ENCODE data around the gene UGT1A6.

Gene UGT1A6

DNA sequence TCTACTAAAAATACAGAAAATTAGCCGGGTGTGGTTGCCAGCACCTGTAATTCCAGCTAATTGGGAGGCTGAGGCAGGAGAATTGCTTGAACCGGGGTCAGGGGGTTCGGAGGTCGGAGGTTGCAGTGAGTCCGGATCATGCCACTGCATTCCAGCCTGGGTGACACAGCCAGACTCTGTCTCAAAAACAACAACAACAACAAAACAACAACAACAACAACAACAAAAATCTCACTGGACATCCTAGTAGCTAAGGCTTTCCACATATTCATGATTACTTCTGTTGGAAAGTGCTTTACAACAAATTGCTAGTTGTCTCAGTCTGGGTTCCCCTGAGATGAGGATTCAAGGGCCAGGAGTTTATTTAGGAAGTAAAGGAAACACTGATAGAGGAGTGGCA, 81.2 kb downstream of the UGT1A6 start:
- Histone ChIP-seq H3K4me1 (ENCODE audit: control insufficient read depth, insufficient read depth, low read length) (no peaks in the 10 kb centered on the region), H3K4me2 (ENCODE audit: low read length) (no peak overlapping the region), H3K4me3 (ENCODE audit: low read length) (no peak overlapping the region), H3K36me3 (ENCODE audit: insufficient read depth, low read length) (no peaks in the 10 kb centered on the region), H3K9me3 (replicated peaks; ENCODE audit: low read length) (no peaks in the 10 kb centered on the region), H3K9ac (ENCODE audit: low read depth, low read length) (no peak overlapping the region), H3K27me3 (ENCODE audit: control insufficient read depth, insufficient read depth, low read length) (peaks cover 3% of the 10 kb centered on the region)

DNA sequence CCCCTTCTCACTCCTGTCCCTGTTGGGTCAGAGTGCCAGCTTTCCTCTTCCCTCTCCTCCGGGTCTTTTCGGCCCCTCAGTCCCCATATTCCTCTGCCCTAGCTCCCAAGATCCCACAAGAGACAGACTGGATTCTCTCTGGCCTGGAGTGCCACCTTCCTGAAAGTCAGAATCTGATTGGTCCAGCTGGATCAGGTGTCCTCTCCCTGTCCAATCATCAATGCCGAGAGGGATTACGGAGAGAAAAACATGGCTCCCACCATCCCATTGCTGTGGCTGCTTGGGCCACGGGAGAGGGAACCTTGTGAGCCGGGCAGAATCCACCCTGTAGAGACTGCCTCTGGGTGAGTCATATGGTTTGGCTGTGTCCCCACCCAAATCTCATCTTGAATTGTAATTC, 82.7 kb downstream of the UGT1A6 start:
- H3K4me3 ChIP-seq (ENCODE audit: low read length) = no peak overlapping the region
- no peaks in the 10 kb centered on the region for H3K9me3 ChIP-seq (replicated peaks; ENCODE audit: low read length)
- H3K4me1 ChIP-seq (ENCODE audit: control insufficient read depth, insufficient read depth, low read length) = no peaks in the 10 kb centered on the region
- no peak overlapping the region for H3K4me2 ChIP-seq (ENCODE audit: low read length)
- H3K27me3 ChIP-seq (ENCODE audit: control insufficient read depth, insufficient read depth, low read length) = peaks cover 3% of the 10 kb centered on the region
- no peaks in the 10 kb centered on the region for H3K36me3 ChIP-seq (ENCODE audit: insufficient read depth, low read length)
- H3K9ac ChIP-seq (ENCODE audit: low read depth, low read length) = no peak overlapping the region

DNA sequence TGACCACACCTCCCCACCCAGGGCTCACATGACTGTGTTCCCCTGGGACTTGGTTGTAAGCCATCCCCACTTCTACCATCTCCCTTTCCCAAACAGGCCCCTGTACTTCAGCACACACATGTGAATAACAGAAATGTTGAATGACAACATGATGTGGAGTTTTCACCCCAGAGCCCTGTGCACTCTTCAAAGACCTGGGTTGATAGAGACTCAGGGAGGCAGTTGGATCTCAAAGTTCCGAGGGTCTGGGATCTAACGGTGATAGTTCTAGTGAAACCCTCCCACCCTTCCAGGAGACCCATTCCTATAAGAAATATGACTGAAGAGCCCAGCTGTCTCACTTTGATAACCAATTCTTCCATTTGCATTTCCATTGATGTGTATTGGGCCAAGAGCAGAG, 85.3 kb downstream of the UGT1A6 start, which contains the start of gene MROH2A:
Gene MROH2A (plus strand): TSS at position 301 of the 400 bp plus-strand sequence. CDS start 1,029 bp downstream, outside the sequence.
- Histone ChIP-seq H3K27me3 (ENCODE audit: control insufficient read depth, insufficient read depth, low read length) (peaks cover 3% of the 10 kb centered on the region), H3K4me3 (ENCODE audit: low read length) (no peak within 1 kb of the TSS), H3K4me1 (ENCODE audit: control insufficient read depth, insufficient read depth, low read length) (no peaks in the 10 kb centered on the region), H3K9me3 (replicated peaks; ENCODE audit: low read length) (no peaks in the 10 kb centered on the region), H3K9ac (ENCODE audit: low read depth, low read length) (no peak within 1 kb of the TSS), H3K36me3 (ENCODE audit: insufficient read depth, low read length) (no peaks in the 10 kb centered on the region), H3K4me2 (ENCODE audit: low read length) (no peak within 1 kb of the TSS)

DNA sequence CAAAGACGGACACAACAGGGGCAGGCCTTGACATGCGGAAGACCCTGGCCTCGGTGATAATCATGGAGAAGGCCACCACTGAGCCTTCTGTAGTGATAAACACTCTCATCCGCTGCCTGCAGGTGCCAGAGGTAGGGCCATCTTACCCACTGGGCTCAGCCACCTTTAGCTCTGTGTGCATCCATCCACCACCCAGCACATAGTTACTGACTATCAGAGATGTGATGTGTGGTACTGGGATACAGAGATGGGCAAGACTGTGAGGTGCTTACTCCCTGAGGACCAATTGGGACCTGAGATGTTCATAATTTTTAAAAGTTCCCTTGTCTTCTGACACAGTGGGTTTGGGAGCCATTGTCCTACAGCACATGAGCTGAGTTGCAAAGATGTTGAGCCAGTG, 87.0 kb downstream of the UGT1A6 start:
- no peaks in the 10 kb centered on the region for H3K9me3 ChIP-seq (replicated peaks; ENCODE audit: low read length)

GRCh38 chr2:233780771-233781170, 88.1 kb downstream of the UGT1A6 start:
- H3K36me3 ChIP-seq (ENCODE audit: insufficient read depth, low read length) = no peaks in the 10 kb centered on the region
- no peak overlapping the region for H3K9ac ChIP-seq (ENCODE audit: low read depth, low read length)
- H3K4me1 ChIP-seq (ENCODE audit: control insufficient read depth, insufficient read depth, low read length) = no peaks in the 10 kb centered on the region
- no peak overlapping the region for H3K4me2 ChIP-seq (ENCODE audit: low read length)
- no peak overlapping the region for H3K4me3 ChIP-seq (ENCODE audit: low read length)
- H3K9me3 ChIP-seq (replicated peaks; ENCODE audit: low read length) = no peaks in the 10 kb centered on the region
- H3K27me3 ChIP-seq (ENCODE audit: control insufficient read depth, insufficient read depth, low read length) = peaks cover 3% of the 10 kb centered on the region

More for the DNA sequence above, 87.0 kb downstream of the UGT1A6 start:
- Histone ChIP-seq H3K4me3 (ENCODE audit: low read length) (no peak overlapping the region), H3K4me1 (ENCODE audit: control insufficient read depth, insufficient read depth, low read length) (no peaks in the 10 kb centered on the region), H3K9ac (ENCODE audit: low read depth, low read length) (no peak overlapping the region), H3K27me3 (ENCODE audit: control insufficient read depth, insufficient read depth, low read length) (peaks cover 3% of the 10 kb centered on the region), H3K36me3 (ENCODE audit: insufficient read depth, low read length) (no peaks in the 10 kb centered on the region), H3K4me2 (ENCODE audit: low read length) (no peak overlapping the region)

- Histone ChIP-seq H3K4me3 (ENCODE audit: low read length) (no peak overlapping the region), H3K9me3 (replicated peaks; ENCODE audit: low read length) (no peaks in the 10 kb centered on the region), H3K9ac (ENCODE audit: low read depth, low read length) (no peak overlapping the region), H3K4me2 (ENCODE audit: low read length) (no peak overlapping the region), H3K36me3 (ENCODE audit: insufficient read depth, low read length) (no peaks in the 10 kb centered on the region), H3K4me1 (ENCODE audit: control insufficient read depth, insufficient read depth, low read length) (no peaks in the 10 kb centered on the region), H3K27me3 (ENCODE audit: control insufficient read depth, insufficient read depth, low read length) (no peaks in the 10 kb centered on the region)
These were observed 96.9 kb downstream of the UGT1A6 start for GRCh38 chr2:233789554-233789953.

DNA sequence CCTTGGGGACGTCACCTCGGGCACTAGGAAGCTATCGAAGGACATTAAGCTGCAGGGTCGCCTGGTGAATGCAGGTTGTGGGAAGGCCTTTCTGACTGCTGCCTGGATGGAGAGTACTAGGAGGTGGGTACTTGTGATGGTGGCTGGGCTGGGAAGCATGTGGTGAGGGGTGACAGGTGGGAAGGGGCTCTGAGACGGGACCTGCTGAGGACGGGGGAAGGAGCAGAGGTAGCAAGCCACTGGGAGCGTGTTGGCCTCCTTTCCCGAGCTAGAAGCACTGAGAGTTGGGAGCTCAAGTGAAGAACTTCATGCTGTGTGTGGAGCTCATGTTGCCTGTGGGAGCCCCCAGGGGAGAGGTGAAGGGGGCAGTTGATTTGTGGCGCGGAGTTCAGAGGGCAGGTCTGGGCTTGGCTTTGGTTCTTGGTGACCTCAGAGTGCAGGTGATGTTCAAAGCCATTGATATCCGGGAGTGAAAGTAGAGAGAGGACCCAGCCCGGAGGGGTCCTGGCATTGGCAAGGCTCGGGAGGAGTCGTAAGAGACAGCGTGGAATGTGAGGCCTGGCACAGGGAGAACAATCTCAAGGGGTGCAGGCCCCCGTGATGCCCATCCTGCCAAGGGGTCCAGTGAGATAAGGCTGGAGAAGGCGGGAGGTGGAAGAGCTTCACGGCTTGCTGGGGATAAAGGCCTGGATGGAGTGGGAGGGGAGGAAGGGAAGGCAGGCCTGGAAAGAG, 98.6 kb downstream of the UGT1A6 start:
- no peaks in the 10 kb centered on the region for H3K27me3 ChIP-seq (ENCODE audit: control insufficient read depth, insufficient read depth, low read length)
- no peak overlapping the region for H3K4me3 ChIP-seq (ENCODE audit: low read length)
- no peaks in the 10 kb centered on the region for H3K9me3 ChIP-seq (replicated peaks; ENCODE audit: low read length)
- no peaks in the 10 kb centered on the region for H3K4me1 ChIP-seq (ENCODE audit: control insufficient read depth, insufficient read depth, low read length)
- no peaks in the 10 kb centered on the region for H3K36me3 ChIP-seq (ENCODE audit: insufficient read depth, low read length)
- no peak overlapping the region for H3K9ac ChIP-seq (ENCODE audit: low read depth, low read length)
- H3K4me2 ChIP-seq (ENCODE audit: low read length) = no peak overlapping the region

GRCh38 chr2:233791883-233792329, 99.2 kb downstream of the UGT1A6 start:
- H3K36me3 ChIP-seq (ENCODE audit: insufficient read depth, low read length) = no peaks in the 10 kb centered on the region
- no peaks in the 10 kb centered on the region for H3K9me3 ChIP-seq (replicated peaks; ENCODE audit: low read length)
- no peaks in the 10 kb centered on the region for H3K27me3 ChIP-seq (ENCODE audit: control insufficient read depth, insufficient read depth, low read length)
- no peaks in the 10 kb centered on the region for H3K4me1 ChIP-seq (ENCODE audit: control insufficient read depth, insufficient read depth, low read length)
- H3K4me3 ChIP-seq (ENCODE audit: low read length) = no peak overlapping the region
- H3K9ac ChIP-seq (ENCODE audit: low read depth, low read length) = no peak overlapping the region
- H3K4me2 ChIP-seq (ENCODE audit: low read length) = no peak overlapping the region

DNA sequence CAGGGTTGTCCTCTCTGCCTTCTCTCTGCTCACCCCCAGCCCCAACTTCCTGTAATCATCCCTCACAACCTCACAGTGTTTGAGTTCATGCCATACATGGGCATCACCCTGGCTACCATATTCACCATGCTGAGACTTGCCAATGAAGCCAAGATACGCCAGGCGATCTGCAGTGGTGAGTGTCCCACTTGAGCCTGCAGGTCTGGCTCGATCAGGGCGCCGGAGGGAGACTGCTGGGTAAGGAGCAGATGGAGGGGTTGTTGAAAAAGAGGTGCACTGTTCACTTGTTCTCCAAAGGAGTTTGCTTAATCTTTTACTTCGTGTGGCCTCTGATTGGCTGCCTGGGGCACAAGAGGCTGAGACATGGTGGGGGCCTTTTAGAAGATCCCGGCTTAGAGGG, 100.0 kb downstream of the UGT1A6 start:
- Histone ChIP-seq H3K9ac (ENCODE audit: low read depth, low read length) (no peak overlapping the region), H3K27me3 (ENCODE audit: control insufficient read depth, insufficient read depth, low read length) (no peaks in the 10 kb centered on the region), H3K36me3 (ENCODE audit: insufficient read depth, low read length) (no peaks in the 10 kb centered on the region), H3K4me3 (ENCODE audit: low read length) (no peak overlapping the region), H3K4me1 (ENCODE audit: control insufficient read depth, insufficient read depth, low read length) (no peaks in the 10 kb centered on the region), H3K4me2 (ENCODE audit: low read length) (no peak overlapping the region), H3K9me3 (replicated peaks; ENCODE audit: low read length) (no peaks in the 10 kb centered on the region)

- H3K27me3 ChIP-seq (ENCODE audit: control insufficient read depth, insufficient read depth, low read length) = no peaks in the 10 kb centered on the region
- no peak overlapping the region for H3K4me3 ChIP-seq (ENCODE audit: low read length)
- H3K9me3 ChIP-seq (replicated peaks; ENCODE audit: low read length) = no peaks in the 10 kb centered on the region
- H3K4me2 ChIP-seq (ENCODE audit: low read length) = no peak overlapping the region
- no peak overlapping the region for H3K9ac ChIP-seq (ENCODE audit: low read depth, low read length)
- no peaks in the 10 kb centered on the region for H3K4me1 ChIP-seq (ENCODE audit: control insufficient read depth, insufficient read depth, low read length)
- H3K36me3 ChIP-seq (ENCODE audit: insufficient read depth, low read length) = no peaks in the 10 kb centered on the region
These were observed 100.9 kb downstream of the UGT1A6 start for GRCh38 chr2:233793465-233794127.

DNA sequence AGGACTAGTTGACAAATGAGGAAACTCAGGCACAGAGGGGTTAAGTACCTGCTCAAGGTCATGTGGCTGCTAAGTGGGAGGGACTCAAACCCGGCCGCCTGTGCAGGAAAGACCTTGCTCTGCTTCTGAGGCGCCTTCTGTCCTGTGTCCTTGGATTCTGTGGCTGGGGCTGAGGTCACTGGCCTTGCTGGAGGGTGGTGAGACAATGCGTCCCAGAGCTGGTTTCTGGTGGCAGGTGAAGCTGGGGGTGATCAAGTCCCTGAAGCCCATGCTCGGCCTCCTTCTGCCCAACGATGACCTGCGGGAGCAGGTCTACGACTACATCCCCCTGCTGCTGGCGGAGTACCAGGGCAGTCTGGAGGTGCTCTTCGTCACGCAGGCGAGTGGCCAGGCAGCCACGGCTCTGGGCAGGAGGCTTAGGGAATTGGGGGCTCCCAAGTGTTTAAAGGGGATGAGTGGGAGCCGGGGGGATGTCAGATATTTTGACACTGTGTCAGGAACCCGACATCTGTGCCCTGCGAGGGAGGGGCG, 101.5 kb downstream of the UGT1A6 start:
- Histone ChIP-seq H3K9me3 (replicated peaks; ENCODE audit: low read length) (no peaks in the 10 kb centered on the region), H3K36me3 (ENCODE audit: insufficient read depth, low read length) (no peaks in the 10 kb centered on the region), H3K9ac (ENCODE audit: low read depth, low read length) (no peak overlapping the region), H3K4me1 (ENCODE audit: control insufficient read depth, insufficient read depth, low read length) (no peaks in the 10 kb centered on the region), H3K4me3 (ENCODE audit: low read length) (no peak overlapping the region), H3K4me2 (ENCODE audit: low read length) (no peak overlapping the region), H3K27me3 (ENCODE audit: control insufficient read depth, insufficient read depth, low read length) (no peaks in the 10 kb centered on the region)

All from skeletal muscle satellite cell (primary cell).